KMS-11 (cell line): ENCODE measurements around the gene GDAP1L1.

Source experiments
- H2AFZ ChIP-seq: fragments of 200-600 bp; sonication (generic); 2 replicates; pipeline ENCODE4 v1.6.1; 2016; ENCODE audit warnings: antibody characterized with exemption, mixed run types, low read depth
- H3K27ac ChIP-seq: fragments of 200-600 bp; sonication (generic); 2 replicates; pipeline ENCODE4 v1.6.1; 2016; ENCODE audit warnings: mild to moderate bottlenecking, mixed run types
- H3K27me3 ChIP-seq: fragments of 200-600 bp; sonication (generic); 2 replicates; pipeline ENCODE4 v1.6.1; 2017; ENCODE audit warnings: mild to moderate bottlenecking, low read depth, mixed run types, moderate library complexity; ENCODE audit not compliant: insufficient read depth
- H3K36me3 ChIP-seq: fragments of 200-600 bp; sonication (generic); 2 replicates; pipeline ENCODE4 v1.6.1; 2017; ENCODE audit warnings: mild to moderate bottlenecking, mixed run types; ENCODE audit not compliant: insufficient read depth
- H3K4me1 ChIP-seq: fragments of 200-600 bp; sonication (generic); 2 replicates; pipeline ENCODE4 v1.6.1; 2016; ENCODE audit warnings: mild to moderate bottlenecking, low read depth, mixed run types; ENCODE audit not compliant: poor library complexity, severe bottlenecking
- H3K4me2 ChIP-seq: fragments of 200-600 bp; sonication (generic); 2 replicates; pipeline ENCODE4 v1.7.0; 2016; ENCODE audit warnings: mild to moderate bottlenecking, mixed run types
- H3K4me3 ChIP-seq: fragments of 200-600 bp; sonication (generic); IDR thresholded peaks from 2 replicates; pipeline ENCODE4 v1.6.1; 2017; ENCODE audit warnings: low read depth, low read length, mixed read lengths; ENCODE audit not compliant: insufficient read depth
- H3K79me2 ChIP-seq: fragments of 200-600 bp; sonication (generic); 2 replicates; pipeline ENCODE4 v1.6.1; 2016; ENCODE audit warnings: low read depth, mixed run types; ENCODE audit not compliant: insufficient read depth
- H3K9ac ChIP-seq: fragments of 200-600 bp; sonication (generic); 2 replicates; pipeline ENCODE4 v1.6.1; 2016; ENCODE audit warnings: mild to moderate bottlenecking, mixed run types
- H4K20me1 ChIP-seq: fragments of 200-600 bp; sonication (generic); 2 replicates; pipeline ENCODE4 v1.6.1; 2016; ENCODE audit warnings: mild to moderate bottlenecking, mixed run types; ENCODE audit not compliant: insufficient read depth
- TF ChIP-seq, protein P1 (sequence below): fragments of 200-600 bp; sonication (generic); conservative IDR thresholded peaks from 2 replicates; pipeline ENCODE4 v1.6.1; 2017; ENCODE audit warnings: low read depth, mild to moderate bottlenecking, antibody characterized with exemption, low read length, moderate library complexity, mixed read lengths

The GDAP1L1 gene

GRCh38 chr20:44306927-44307326 lies 59.8 kb downstream of the GDAP1L1 start:
- Histone ChIP-seq H3K27ac (no peak overlapping the region), H3K27me3 (no peaks in the 10 kb centered on the region), H2AFZ (no peak overlapping the region), H3K4me3 (no peak overlapping the region), H3K4me2 (no peak overlapping the region), H3K36me3 (no peaks in the 10 kb centered on the region), H4K20me1 (no peaks in the 10 kb centered on the region), H3K79me2 (peaks cover 9% of the 10 kb centered on the region; the same call in 1 of the 2 replicates), H3K9ac (no peak overlapping the region), H3K4me1 (peaks cover 17% of the 10 kb centered on the region)
- TF ChIP-seq, protein P1, sequence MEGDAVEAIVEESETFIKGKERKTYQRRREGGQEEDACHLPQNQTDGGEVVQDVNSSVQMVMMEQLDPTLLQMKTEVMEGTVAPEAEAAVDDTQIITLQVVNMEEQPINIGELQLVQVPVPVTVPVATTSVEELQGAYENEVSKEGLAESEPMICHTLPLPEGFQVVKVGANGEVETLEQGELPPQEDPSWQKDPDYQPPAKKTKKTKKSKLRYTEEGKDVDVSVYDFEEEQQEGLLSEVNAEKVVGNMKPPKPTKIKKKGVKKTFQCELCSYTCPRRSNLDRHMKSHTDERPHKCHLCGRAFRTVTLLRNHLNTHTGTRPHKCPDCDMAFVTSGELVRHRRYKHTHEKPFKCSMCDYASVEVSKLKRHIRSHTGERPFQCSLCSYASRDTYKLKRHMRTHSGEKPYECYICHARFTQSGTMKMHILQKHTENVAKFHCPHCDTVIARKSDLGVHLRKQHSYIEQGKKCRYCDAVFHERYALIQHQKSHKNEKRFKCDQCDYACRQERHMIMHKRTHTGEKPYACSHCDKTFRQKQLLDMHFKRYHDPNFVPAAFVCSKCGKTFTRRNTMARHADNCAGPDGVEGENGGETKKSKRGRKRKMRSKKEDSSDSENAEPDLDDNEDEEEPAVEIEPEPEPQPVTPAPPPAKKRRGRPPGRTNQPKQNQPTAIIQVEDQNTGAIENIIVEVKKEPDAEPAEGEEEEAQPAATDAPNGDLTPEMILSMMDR, result no peak

GRCh38 chr20:44309763-44310663 lies 62.9 kb downstream of the GDAP1L1 start:
- peak overlapping the region; percentile 82 for H3K4me3 ChIP-seq
- H3K36me3 ChIP-seq, result no peaks in the 10 kb centered on the region
- H3K4me2 ChIP-seq, result peak overlapping the region; percentile 80
- H4K20me1 ChIP-seq, result no peaks in the 10 kb centered on the region
- H3K27me3 ChIP-seq, result no peaks in the 10 kb centered on the region
- peaks cover 9% of the 10 kb centered on the region; the same call in 1 of the 2 replicates for H3K79me2 ChIP-seq
- peaks cover 17% of the 10 kb centered on the region for H3K4me1 ChIP-seq
- H3K27ac ChIP-seq, result no peak overlapping the region
- peak overlapping the region; percentile 80 for H2AFZ ChIP-seq
- peak overlapping the region; percentile 55 for H3K9ac ChIP-seq
- TF ChIP-seq, protein P1, result no peak

DNA sequence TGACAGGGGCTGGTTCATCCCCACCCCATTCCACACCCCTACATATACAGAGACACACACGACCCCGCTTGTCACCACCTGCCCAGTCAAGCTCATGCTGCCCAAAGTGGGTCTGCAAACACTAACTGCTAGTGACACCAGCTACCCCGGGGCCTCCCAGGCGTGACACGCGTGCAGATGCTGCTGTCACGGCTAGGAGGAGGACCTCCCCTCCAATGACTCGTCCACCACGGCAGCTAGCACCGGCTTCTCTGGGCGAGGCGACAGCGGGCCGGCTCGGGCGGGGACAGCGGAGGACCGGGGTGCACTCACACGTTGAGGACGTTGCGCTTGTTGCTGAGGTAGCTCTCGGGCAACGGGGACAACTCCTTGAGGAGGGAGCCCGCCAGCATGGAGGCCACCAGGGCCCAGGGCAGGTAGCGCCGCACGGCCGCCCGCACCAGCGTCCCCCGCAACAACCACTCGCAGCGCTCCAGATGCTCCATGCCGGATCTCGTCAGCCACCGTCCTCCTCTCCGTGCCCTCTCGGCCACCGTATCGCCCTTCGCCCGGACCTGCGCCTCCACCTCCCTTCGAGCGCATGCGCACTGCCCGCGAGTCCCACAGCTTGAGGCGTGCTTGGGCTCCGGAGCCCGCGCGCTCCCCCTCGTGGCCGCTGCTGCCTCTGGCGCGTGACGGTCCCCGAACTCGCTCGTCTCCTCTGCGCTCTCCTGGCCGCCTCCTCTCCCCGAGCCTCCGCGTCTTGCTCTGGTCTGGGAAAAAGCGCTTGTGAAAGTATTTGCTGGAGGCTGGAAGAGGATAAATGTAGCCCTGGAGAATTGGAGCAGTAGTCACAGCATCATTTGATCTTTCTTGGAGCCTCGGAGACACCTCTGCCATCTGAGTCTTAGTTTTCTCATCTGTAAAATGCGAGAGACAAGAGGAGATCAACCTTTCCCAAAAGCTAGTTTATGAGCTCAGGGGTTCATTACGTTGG lies 63.8 kb downstream of the GDAP1L1 start, which contains the start of gene FITM2:
TSS of gene FITM2 (minus strand) at position 539 of the 976 bp plus-strand sequence. CDS start at position 485, 54 bp downstream.
- TF ChIP-seq, protein P1, result peak; percentile 88
- peaks cover 9% of the 10 kb centered on the region; the same call in 1 of the 2 replicates for H3K79me2 ChIP-seq
- no peak within 1 kb of the TSS for H3K27ac ChIP-seq
- H3K4me2 ChIP-seq, result peak within 1 kb of the TSS; percentile 80
- H3K9ac ChIP-seq, result peak within 1 kb of the TSS; percentile 55
- no peaks in the 10 kb centered on the region for H3K27me3 ChIP-seq
- H3K4me1 ChIP-seq, result peaks cover 17% of the 10 kb centered on the region
- H3K36me3 ChIP-seq, result no peaks in the 10 kb centered on the region
- no peaks in the 10 kb centered on the region for H4K20me1 ChIP-seq
- peak within 1 kb of the TSS; percentile 80 for H2AFZ ChIP-seq
- peak within 1 kb of the TSS; percentile 82 for H3K4me3 ChIP-seq

DNA sequence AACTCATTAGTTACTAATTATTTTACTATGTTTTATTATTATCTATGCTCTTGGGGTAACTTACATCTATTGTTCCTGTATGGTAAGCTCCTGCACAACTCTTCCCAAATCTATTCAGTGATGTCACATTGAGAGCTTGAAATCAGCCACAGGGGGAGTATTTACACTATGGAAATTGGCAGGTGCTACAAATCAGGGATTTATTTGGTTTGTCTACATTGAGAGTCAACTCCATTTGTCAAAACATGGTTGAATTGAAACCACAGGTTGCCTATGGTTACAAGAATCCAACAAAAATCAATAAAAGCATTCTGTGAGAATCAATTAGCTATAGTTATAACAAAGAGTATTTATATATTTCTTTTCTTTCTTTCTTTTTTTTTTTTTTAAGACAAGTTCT lies 67.8 kb downstream of the GDAP1L1 start:
- peaks cover under 1% of the 10 kb centered on the region; the same call in 1 of the 2 replicates for H3K79me2 ChIP-seq
- H3K27me3 ChIP-seq, result no peaks in the 10 kb centered on the region
- H4K20me1 ChIP-seq, result no peaks in the 10 kb centered on the region
- no peak overlapping the region for H3K4me3 ChIP-seq
- no peaks in the 10 kb centered on the region for H3K36me3 ChIP-seq
- peaks cover 13% of the 10 kb centered on the region for H3K4me1 ChIP-seq
- TF ChIP-seq, protein P1, result no peak
- no peak overlapping the region for H2AFZ ChIP-seq
- H3K9ac ChIP-seq, result no peak overlapping the region
- H3K4me2 ChIP-seq, result no peak overlapping the region
- no peak overlapping the region for H3K27ac ChIP-seq
